GM19397 (cell line): ENCODE data around the gene ENTR1.
"Not testable (repeated sequence)": the region's sequence is repeated elsewhere in the genome, so short reads cannot be mapped to it uniquely, and the experiment has no call there.

Experiments
- ATAC-seq: cut with Tn5 transposase; IDR thresholded peaks from one replicate; pipeline ENCODE4 v1.9.1; 2021; ENCODE audit warnings: mild to moderate bottlenecking, moderate library complexity; ENCODE audit not compliant: unreplicated experiment

Gene ENTR1

DNA sequence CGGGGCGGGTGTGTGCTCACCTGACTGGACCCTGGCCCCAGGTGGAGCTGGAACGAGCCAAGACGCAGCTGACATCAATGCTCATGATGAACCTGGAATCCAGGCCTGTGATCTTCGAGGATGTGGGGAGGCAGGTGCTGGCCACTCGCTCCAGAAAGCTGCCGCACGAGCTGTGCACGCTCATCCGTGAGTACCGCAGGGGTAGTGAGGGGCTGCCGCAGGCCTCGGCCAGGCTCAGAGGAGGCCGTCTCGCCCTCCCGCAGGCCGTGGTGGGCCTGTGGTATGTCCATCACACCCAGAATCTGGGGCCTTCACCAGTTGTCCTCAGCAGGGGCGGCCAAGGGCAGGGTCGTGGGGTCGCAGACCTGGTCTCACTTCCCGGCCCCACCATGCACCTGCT is 11.4 kb upstream of the ENTR1 start:
- ATAC-seq = no peak

DNA sequence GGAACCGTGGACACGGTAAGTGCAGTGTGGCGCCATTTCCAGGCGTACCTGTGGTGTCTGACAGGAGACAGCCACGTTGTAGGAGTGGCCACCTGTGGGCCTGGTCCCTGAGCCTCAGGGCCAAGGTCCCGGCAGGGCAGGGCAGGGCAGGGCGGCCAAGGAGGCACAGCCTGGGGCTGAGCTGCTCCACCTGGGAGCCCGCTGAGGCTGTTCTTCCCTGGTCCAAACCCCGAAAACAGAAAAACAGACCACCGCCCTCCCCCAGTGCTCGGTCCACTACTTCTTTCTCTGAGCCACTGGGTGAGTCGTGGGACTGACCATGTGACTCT is 8.6 kb upstream of the ENTR1 start:
- ATAC-seq = no peak

DNA sequence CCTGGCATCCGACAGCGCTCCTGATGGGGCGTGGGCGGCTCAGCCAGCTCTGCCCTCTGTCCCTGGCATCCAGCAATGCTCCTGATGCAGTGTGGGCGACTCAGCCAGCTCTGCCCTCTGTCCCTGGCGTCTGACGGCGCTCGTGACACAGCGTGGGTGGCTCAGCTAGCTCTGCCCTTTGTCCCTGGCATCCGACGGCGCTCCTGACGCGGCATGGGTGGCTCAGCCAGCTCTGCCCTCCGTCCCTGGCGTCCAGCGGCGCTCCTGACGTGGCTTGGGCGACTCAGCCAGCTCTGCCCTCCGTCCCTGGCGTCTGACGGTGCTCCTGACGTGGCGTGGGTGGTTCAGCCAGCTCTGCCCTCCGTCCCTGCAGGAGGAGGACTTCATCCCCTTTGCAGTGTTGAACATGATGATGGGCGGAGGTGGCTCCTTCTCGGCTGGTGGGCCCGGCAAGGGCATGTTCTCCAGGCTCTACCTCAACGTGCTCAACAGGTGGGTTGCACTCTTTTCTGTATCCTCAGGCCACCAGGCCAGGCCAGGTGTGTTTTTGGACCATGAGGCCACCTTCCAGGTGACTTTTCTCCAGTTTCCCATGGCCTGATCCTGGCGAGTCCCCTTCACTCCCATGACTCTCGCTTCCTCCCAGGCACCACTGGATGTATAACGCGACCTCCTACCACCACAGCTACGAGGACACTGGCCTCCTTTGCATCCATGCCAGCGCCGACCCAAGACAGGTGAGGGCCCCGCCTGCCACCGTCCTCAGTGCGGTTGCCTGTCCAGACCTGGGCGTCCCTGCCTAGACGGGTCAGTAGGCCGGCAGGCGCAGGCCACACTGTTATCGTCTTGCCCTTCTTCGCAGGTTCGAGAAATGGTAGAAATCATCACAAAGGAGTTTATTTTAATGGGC is 8.0 kb upstream of the ENTR1 start:
- ATAC-seq = no peak

DNA sequence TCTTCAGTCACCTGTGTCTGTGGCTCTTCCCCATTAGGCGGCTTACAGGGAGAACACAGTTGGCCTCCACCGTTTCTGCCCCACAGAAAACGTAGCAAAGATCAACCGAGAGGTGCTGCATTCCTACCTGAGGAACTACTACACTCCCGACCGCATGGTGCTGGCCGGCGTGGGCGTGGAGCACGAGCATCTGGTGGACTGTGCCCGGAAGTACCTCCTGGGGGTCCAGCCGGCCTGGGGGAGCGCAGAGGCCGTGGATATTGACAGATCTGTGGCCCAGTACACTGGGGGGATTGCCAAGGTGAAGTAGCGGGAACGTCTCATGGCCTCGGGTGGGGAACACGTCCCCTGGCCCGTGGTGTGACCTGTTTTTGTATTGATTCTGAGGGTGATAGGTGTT is 6.5 kb upstream of the ENTR1 start:
- ATAC-seq = no peak

DNA sequence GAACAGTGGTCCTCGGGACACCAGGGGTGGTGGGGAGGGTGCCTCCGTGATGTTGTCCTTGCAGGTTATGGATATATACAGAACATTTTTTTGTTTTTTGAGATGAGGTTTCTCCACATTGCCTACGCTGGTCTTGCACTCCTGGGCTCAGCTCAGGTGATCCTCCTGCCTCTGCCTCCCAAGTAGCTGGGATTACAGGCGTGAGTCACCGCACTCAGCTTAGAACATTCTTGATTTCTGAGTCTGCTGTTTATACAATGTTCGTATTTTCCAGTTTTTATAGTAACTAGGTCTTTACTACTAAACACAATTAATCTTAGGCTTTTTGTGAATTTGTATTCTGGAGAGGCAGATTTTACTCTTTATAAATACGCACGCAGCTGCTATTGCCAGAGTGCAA is 6.0 kb upstream of the ENTR1 start:
- ATAC-seq = no peak

DNA sequence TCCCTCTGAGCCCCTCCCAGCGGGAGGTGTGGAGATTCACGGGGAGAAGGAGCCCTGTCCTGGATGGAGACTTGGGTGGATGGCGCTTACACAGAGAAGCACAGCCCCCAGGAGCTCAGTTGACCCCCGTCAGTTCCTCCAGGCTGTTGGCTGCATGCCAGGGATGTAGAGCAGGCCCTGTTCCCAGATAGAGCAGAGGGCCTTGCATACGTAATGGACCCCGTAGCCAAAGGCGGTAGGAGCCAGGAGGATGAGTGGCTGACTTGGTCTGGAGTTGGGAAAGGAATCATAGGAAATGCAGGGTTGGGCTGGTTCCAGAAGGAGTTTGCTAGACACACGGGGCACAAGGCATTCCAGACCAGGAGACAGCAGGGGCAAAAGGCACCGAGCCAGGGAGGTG is 2.5 kb upstream of the ENTR1 start:
- ATAC-seq = no peak

DNA sequence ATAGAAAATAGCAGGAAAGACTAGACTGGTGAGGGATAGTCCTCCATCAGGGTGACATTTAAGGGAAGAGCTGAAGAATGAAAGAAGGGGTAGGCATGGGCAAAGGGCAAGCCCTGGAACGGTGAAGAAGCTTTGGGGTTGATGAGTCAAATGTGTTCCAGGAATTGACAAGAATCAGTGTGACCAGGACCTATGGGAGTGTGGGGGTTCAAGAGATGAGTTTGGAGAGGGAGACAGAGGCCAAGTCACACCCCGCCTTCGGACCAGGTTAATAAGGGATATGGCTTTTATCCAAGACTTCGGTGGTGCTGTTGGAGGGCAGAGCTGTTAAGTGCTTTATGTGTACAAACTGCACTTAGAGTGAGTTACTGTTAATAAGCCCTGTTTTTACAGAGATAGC is 964 bp upstream of the ENTR1 start:
- no peak for ATAC-seq

DNA sequence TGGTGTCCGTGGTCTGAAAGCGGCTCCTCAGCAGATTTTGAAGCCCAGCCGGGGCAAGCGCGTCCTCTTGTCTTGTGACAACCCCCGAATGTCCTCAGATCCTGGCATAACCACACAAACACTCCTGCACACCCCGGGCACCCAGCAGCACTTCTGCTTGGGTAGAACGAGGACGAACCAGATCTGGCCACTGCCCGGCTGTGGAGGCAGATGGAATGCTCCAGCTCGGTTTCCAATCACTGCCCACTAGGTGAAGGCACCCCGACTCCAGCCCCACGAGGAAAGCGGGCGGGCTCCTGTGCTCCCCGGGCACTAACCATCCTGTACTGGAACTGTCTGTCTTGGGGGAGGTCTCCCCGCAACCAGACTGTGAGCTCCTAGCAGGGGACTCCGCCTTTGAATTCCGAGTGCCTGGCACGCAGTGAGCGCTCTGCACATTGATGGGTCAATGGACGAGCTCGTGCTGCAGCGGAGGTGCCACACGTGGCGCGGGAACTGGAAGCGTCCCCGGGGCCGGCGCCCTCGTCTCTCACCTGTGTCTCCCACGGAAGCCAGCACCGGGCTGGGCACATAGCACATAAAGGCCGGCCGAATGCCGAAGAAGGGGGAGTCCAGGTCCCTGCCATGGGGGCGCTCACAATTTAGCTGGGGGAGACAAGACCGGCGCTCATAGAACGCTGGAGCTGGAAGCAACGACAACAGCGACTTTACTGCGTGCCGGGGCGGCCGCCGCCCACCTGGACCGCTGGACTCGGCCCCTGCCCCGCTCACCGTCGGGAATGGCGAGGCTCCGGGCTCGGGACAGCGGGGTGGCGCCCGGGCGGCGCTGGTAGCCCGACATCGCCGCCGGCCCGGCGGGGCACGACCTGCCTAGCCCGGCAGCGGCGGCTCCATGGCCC is 608 bp downstream of the ENTR1 start:
- ATAC-seq = peak; percentile 18

DNA sequence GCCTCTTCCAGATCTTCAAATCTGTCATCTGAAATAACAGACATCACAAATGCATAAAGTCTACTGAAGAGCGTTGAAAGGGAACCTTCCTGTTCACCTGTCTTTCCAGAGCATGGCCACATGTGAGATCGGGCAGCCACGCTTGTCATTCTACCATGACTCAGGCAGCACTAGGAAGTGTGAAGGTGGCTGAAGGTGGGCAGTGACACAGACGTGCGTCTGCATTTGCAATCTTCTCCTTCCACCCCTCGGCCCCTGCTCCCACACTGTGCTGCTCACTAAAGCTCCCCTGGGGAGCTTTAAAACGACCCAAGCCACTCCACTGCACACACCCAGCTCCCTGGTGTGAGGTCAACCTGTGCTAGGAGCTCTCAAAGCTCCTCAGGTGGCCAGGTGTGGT is 2.5 kb downstream of the ENTR1 start:
- ATAC-seq = no peak

DNA sequence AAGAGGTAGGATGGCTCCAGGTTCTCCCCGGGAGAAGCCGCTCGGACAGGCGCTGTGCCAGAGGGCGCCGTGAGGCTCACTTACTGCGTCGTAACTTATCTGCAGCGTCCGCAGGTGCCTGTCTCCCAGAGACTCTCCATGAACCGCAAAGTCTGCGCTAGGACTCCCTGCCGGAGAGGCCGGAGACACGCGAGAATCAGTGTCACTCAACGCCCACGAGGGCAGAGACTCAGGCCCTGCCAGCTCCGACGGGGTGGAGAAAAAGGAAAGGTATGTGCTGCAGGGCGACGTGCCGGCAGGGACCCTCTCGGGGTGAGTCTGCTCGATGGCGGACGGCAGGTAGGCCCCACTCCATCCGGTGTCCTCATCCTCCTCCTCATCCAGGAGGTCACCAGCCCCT is 3.4 kb downstream of the ENTR1 start:
- not testable (repeated sequence) for ATAC-seq

DNA sequence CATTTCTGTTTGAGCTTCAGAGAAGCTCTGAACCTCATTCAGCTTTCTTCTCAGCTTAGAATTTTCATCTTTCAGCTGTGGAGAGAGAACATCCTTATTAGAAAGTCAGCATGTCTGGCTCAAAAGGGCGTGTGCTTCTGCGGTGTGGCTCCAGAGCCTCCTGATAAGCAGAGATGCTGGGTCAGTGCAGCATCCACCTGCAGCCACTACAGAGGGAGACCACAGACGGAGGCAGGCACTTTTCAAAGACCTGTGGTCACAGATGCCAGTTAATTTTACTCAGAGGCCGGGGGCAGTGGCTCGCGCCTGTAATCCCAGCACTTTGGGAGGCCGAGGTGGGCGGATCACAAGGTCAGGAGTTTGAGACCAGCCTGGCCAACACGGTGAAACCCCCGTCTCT is 4.5 kb downstream of the ENTR1 start:
- not testable (repeated sequence) for ATAC-seq

DNA sequence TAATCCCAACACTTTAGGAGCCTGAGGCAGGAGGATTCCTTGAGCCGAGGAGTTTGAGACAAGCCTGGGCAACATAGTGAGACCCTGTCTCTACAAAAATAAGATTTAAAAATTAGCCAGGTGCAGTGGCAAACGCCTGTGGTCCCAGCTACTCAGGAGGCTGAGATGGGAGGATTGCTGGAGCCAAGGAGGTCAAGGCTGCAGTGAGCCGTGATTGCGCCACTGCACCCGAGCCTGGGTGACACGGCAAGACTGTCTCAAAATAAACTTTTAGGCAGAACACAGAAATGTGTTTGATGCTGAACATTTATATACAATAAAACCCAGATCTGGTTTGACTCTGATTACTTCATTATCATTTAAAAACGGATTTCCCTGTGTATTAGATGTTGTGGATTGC is 4.9 kb downstream of the ENTR1 start:
- no peak for ATAC-seq

DNA sequence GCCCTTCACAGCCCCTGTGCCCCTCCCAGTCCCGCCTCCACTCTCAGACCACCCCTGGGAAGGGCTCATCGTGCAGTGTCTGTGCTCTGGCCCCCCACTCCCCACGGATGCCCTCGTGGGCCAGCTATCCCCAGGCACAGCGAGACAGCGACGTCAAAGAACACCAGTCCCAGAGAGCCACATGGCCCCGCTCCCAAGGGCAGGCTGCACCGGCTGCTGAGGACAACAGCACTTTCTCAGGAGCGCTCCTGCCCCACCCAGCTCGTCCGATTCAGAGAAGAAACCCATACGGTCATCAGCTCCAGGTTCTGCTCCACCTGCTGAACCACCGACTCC is 5.6 kb downstream of the ENTR1 start:
- no peak for ATAC-seq

DNA sequence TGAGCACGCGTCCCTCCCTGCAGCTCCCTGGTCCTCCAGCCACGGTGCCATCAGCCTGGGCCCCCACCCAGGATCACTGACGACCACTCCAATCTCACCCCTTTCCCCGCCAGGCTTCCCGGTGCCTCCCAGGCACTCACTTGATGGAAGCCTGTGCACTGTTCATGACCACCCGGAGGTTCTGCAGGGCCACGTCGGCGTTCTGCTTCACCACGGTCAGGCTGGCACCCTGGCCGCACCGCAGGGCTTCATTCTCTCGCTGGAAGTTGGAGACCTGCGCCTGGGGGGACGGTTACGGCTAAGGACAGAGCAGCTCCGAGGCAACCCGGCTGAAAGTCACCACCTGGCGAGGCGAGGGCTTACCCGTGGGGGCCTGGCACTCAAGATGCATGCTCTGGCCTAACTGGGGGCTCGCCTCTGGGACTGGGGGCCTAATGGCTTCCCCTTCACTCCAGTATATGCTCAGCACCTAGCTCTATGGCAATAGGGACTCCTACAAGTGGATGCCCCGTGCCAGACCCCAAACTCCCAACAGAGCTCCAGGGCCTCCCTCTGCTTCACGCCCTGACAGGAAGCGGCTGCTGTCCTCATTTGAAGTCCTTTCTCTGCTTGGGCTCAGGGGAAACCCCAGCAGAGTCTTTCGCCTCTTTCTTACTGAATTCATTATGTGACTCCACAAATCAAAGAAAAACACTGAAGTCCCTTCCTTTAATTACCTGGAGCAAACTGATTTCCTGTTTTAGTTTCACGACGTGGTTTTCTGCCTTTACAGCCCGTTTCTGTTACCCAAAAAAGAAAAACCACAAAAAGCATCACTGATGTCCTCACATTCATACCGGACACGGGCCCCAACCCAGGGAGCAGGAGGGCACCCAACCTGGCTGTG is 6.3 kb downstream of the ENTR1 start:
- ATAC-seq = no peak

DNA sequence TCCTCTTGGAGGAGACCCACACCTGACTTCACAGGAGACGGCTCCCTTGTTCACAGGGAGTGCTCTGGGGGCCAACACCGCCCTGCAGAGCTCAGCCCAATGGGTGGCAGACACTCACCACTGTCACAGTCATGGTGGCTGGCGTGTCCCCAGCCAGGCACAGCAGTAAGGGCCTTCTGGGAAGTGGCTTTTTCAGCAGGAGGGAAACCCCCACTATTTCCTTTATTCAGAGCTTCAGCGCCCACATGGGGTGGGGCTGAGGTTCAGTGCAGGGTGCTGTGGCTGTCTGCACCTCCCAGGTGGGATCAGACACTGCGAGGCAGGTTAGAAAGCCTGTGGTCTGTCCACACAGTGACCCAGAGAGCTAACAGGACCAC is 6.9 kb downstream of the ENTR1 start:
- ATAC-seq = no peak

DNA sequence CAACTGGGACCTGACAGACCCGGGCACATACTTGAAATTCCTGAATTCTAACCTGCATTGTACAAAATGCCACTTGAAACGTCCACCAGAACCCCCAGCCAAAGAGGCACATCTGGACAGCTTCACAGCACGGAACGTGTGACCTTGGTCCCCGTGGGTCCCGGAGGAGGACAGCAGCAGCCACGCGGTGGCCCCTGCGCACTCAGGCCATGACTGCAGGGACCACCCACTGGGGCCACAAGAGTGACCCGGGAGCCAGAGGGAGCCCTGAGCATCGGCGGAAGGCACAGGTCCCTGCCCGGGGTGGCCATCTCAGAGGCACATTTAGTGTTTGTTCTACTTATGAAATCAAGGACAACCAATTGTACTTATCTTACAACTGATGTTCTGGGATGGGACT is 8.3 kb downstream of the ENTR1 start:
- no peak for ATAC-seq

DNA sequence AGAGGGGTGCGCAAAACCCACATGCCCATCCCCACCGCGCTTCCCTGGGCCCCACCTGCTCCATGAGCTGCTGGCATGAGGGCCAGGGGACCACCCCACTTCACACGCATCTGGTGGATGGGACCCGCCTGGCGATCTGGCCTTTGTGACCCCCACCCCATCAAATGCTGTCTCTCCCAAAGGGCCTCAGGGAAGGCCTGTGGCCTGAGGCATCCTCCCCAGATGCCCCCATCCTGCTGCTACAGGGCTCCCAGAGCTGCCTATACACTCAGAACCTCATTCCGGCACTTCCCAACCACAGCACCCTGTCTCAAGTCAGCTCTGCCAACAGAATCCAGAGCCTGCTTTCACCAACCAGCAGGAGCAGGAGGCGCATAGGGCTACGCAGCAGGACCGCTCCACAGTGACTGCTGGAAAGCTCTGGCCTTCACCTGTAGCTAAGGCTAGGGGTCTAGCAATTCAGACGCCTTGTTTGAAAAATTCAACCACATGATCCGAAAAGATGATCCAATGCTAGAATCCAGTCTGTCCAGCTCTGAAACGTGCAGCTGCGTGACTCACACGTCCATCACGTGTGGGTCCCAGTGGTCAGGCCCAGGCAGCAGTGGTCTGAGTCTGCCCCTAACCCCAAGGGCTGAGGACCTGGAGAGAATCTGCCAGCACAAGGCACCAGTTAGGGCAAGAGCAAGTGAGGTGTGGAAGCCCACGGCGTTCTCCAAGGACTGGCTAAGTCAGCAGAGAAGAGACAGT is 9.1 kb downstream of the ENTR1 start:
- no peak for ATAC-seq

DNA sequence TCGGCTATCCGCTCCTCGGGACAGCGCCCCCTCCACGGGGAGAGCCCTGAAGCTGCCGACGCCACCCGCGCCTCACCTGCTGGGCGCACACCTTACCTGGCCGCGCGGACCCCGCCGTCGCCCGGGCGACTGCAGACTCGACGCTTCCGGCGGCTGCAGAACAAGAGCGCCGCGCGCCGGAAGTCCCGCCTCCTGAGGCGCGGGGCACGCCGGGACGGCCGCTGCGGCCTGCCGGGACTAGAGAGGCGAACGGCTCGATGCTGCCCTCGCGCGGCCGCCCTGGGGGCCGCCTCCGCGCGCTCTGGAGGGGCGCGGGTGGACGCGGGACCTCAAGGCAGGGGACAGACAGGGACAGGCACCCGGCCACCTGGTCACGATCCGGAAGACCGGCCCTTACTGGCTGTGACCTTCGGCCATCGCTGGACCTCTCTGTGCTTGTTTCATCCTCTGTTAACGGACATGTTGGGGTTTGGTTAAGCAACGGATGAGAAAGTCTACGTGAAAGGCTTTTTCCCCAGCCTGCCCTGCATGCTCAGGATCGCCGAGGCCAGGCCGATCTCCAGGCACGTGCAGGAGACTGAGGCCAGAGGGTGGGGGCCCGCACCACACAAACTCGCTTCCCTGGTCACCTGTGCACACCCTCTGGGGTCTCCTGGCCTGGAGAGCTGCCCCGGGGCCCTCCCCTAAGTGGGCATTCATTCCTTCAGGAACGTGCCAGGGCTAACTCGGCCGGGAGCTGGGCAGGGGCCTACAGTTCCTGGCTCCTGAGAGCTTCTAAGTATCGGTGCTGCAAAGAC is 10.2 kb downstream of the ENTR1 start, which contains the start of gene SNAPC4:
Gene SNAPC4 (minus strand): TSS at position 133 of the 797 bp plus-strand sequence. CDS start 1,742 bp downstream, outside the sequence.
- peak; percentile 65 for ATAC-seq

DNA sequence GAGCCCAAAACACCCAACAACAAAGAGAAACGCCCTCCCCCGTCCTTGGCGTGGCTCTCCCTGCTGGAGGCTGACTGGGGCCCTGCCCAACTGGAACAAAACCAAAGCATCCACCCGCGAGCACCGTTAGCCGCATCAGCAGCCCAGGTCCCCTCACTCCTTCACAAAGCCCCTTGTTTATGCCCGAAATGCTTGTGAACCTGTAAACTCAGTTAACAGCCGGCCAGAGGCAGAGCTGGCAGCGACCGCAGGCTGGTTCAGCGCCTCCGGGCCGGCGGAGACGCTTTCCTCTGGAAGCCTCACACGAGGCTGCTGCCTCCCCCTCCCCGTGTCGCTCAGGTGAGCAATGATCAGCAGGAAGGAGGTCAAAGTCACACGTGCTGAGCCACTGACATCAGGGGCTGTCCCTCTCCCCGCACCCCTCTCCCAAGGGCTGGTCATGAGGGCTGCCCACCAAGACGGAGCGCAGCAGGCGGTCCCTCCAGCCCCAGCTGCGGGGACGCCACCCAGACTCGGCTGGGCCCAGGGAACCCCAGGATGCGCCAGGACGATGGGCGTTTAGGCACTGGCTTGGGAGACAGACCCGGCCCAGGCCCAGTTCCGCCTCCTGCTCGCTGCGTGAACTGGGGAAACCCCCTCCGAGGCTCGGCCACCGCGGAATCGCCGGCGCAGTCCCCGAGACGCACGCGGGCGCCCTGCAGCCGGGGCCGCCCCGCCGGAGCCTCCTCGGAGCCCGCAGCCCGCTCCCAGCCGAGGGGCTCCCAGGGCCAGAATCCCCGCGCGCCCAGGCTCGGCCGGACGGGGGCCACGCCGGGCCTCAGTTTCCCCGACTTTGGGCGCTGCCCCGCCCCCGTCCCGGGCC is 11.0 kb downstream of the ENTR1 start:
- ATAC-seq = peak; percentile 26
